ENCODE results near the gene NLGN1.

The NLGN1 gene

DNA sequence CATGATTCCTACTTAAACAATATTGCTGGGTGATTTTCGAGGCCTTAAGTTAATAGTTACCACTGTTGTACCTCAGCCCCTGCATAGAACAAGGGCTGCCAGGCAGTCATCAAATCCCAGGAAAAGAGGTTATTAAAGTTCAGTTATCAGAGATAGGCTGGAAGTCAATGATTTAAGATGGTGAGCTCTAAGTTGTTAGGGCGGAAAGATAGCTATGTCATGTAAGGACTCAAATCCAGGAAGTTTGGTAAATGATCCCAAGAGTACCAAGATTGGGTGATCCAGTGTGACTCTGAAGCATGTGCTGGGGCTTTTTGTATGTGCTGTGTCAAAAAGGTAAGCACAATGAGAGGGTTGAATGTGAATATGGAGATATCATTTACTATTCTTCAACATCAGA, 287.9 kb downstream of the NLGN1 start:
- no peak for ATAC-seq (ENCODE audit: low read depth)
- no peak overlapping the region for H3K4me3 ChIP-seq (ENCODE audit: severe bottlenecking)
- H3K4me1 ChIP-seq (ENCODE audit: insufficient read depth, poor library complexity, severe bottlenecking), result no peaks in the 10 kb centered on the region
- no peaks in the 10 kb centered on the region for H3K36me3 ChIP-seq (ENCODE audit: low read depth)
- H3K27ac ChIP-seq (ENCODE audit: poor library complexity, severe bottlenecking), result no peak overlapping the region
- no peak for DNase-seq (ENCODE audit: low spot score)
- H3K27me3 ChIP-seq (ENCODE audit: insufficient read depth, poor library complexity, severe bottlenecking), result no peaks in the 10 kb centered on the region
- H3K9me3 ChIP-seq (ENCODE audit: severe bottlenecking), result no peaks in the 10 kb centered on the region
- TF ChIP-seq, protein P1, sequence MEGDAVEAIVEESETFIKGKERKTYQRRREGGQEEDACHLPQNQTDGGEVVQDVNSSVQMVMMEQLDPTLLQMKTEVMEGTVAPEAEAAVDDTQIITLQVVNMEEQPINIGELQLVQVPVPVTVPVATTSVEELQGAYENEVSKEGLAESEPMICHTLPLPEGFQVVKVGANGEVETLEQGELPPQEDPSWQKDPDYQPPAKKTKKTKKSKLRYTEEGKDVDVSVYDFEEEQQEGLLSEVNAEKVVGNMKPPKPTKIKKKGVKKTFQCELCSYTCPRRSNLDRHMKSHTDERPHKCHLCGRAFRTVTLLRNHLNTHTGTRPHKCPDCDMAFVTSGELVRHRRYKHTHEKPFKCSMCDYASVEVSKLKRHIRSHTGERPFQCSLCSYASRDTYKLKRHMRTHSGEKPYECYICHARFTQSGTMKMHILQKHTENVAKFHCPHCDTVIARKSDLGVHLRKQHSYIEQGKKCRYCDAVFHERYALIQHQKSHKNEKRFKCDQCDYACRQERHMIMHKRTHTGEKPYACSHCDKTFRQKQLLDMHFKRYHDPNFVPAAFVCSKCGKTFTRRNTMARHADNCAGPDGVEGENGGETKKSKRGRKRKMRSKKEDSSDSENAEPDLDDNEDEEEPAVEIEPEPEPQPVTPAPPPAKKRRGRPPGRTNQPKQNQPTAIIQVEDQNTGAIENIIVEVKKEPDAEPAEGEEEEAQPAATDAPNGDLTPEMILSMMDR (IDR thresholded peaks at IDR 0.05; ENCODE audit: poor library complexity, severe bottlenecking), result no peak

DNA sequence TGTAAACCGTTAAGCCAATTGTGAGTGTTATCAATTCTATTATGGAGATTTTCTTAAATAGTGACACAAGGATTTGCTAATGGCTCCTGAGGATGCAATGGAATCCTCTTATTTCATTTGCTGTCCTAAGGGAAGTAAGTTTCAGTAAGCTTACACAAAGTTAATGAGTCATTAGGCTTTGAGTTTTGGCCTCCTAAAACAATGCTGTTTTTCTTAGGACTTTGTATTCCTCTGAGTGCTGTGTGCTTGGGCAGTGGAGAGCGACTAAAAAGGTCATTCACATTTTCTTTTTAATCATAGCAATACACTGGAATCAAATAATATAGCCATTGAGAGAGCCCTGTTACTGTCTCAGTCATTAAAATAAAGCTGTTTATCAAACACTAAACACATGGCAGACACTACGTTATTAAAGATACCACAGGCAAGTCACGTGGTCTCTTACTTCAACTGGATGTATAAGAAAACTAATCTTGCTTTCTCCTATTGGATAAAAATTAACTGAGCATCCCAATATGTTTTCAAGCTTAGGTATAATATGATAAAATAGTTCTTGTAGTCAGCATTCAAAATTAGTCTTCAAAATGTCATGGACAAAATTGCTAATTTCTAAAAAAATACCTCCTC, 290.8 kb downstream of the NLGN1 start:
- Histone ChIP-seq H3K4me3 (ENCODE audit: severe bottlenecking) (no peak overlapping the region), H3K36me3 (ENCODE audit: low read depth) (no peaks in the 10 kb centered on the region), H3K27ac (ENCODE audit: poor library complexity, severe bottlenecking) (no peak overlapping the region), H3K9me3 (ENCODE audit: severe bottlenecking) (no peaks in the 10 kb centered on the region), H3K27me3 (ENCODE audit: insufficient read depth, poor library complexity, severe bottlenecking) (no peaks in the 10 kb centered on the region), H3K4me1 (ENCODE audit: insufficient read depth, poor library complexity, severe bottlenecking) (no peaks in the 10 kb centered on the region)
- no peak for ATAC-seq (ENCODE audit: low read depth)
- TF ChIP-seq, protein P1 (IDR thresholded peaks at IDR 0.05; ENCODE audit: poor library complexity, severe bottlenecking), result no peak
- no peak for DNase-seq (ENCODE audit: low spot score)

DNA sequence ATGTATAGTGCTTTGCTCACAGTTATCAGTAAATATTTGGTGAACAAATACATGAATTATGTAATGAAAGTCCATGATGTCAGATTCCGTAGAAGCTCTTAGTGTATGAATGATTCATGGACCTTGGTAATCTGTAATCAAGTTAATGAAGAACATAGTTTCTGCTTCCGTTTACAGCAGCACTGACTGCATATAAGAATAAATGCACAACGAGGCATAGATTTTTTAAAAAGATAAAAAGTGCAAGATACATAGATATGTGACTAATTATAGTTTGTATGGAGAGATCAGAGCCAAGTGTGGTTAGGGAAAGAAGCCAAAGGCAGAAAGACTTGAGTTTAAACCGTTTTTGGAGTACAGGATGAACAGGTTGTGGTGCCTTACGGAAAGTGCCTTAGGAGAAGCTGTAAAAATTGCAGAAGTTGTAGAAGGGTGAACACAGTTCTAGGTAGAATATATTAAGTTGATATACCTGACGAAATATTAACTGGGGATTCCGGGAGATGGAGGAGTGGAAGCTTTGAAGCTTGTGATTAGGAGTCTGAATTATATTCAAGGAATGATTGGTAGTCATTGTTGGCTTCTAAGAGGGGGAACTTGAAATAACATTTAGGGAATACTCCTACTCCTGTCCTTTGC, 293.1 kb downstream of the NLGN1 start:
- Histone ChIP-seq H3K27ac (ENCODE audit: poor library complexity, severe bottlenecking) (no peak overlapping the region), H3K27me3 (ENCODE audit: insufficient read depth, poor library complexity, severe bottlenecking) (no peaks in the 10 kb centered on the region), H3K4me3 (ENCODE audit: severe bottlenecking) (no peak overlapping the region), H3K9me3 (ENCODE audit: severe bottlenecking) (no peaks in the 10 kb centered on the region), H3K4me1 (ENCODE audit: insufficient read depth, poor library complexity, severe bottlenecking) (no peaks in the 10 kb centered on the region), H3K36me3 (ENCODE audit: low read depth) (no peaks in the 10 kb centered on the region)
- ATAC-seq (ENCODE audit: low read depth) (no peak), DNase-seq (ENCODE audit: low spot score) (no peak)
- TF ChIP-seq, protein P1 (IDR thresholded peaks at IDR 0.05; ENCODE audit: poor library complexity, severe bottlenecking), result no peak

DNA sequence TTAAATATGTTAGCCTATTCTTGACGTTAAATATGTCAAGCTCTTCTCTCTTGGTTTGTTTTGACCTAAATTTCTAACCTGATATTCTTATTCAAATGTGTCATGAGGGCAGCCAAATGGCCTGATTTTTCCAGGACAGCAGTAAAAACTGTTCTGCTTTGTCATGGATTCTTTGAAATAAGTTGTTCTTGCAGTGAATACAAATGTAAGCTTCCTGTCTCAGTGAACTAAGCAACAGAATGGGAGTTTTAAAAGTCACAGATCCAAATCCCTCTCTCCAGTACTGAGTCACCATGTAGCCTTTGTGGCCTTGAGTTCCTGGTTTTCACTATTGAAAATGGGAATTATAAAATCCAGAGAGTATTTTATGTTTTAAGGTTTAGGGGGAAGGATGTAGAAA, 301.8 kb downstream of the NLGN1 start:
- no peak for DNase-seq (ENCODE audit: low spot score)
- no peak for ATAC-seq (ENCODE audit: low read depth)
- no peaks in the 10 kb centered on the region for H3K4me1 ChIP-seq (ENCODE audit: insufficient read depth, poor library complexity, severe bottlenecking)

More for the DNA sequence above, 301.8 kb downstream of the NLGN1 start:
- TF ChIP-seq, protein P1 (IDR thresholded peaks at IDR 0.05; ENCODE audit: poor library complexity, severe bottlenecking), result no peak
- no peaks in the 10 kb centered on the region for H3K9me3 ChIP-seq (ENCODE audit: severe bottlenecking)
- H3K36me3 ChIP-seq (ENCODE audit: low read depth), result no peaks in the 10 kb centered on the region
- H3K27me3 ChIP-seq (ENCODE audit: insufficient read depth, poor library complexity, severe bottlenecking), result no peaks in the 10 kb centered on the region
- H3K4me3 ChIP-seq (ENCODE audit: severe bottlenecking), result no peak overlapping the region
- H3K27ac ChIP-seq (ENCODE audit: poor library complexity, severe bottlenecking), result no peak overlapping the region

Data from RWPE2 (cell line).